GM21723 (cell line): ENCODE data around the gene TAS2R16.

Experiments used
- ATAC-seq: cut with Tn5 transposase; IDR thresholded peaks from one replicate; pipeline ENCODE4 v1.9.1; 2021; ENCODE audit warnings: mild to moderate bottlenecking, moderate library complexity; ENCODE audit not compliant: unreplicated experiment

The TAS2R16 gene

GRCh38 chr7:122995600-122995999 is at the start of gene TAS2R16:
TAS2R16 (minus strand) TSS chr7:122995700; CDS start chr7:122995634, 66 bp downstream.
- ATAC-seq: no peak

- no peak for ATAC-seq
Observed at GRCh38 chr7:123043642-123044041, 48.1 kb upstream of the TAS2R16 start.

GRCh38 chr7:123041101-123041500 is 45.6 kb upstream of the TAS2R16 start:
- ATAC-seq: no peak

GRCh38 chr7:123039269-123039668 is 43.8 kb upstream of the TAS2R16 start:
- no peak for ATAC-seq

GRCh38 chr7:123034106-123034505 is 38.6 kb upstream of the TAS2R16 start:
- ATAC-seq: no peak

GRCh38 chr7:123030631-123031030 is 35.1 kb upstream of the TAS2R16 start:
- no peak for ATAC-seq

- ATAC-seq: no peak
Observed at GRCh38 chr7:123028339-123028738, 32.8 kb upstream of the TAS2R16 start.

- ATAC-seq: no peak
Observed at GRCh38 chr7:123026251-123026650, 30.8 kb upstream of the TAS2R16 start.

- ATAC-seq: no peak
Observed at GRCh38 chr7:123024989-123025758, 29.7 kb upstream of the TAS2R16 start.

GRCh38 chr7:123023126-123023525 is 27.6 kb upstream of the TAS2R16 start:
- no peak for ATAC-seq

- ATAC-seq: no peak
Observed at GRCh38 chr7:123022576-123022975, 27.1 kb upstream of the TAS2R16 start.

GRCh38 chr7:123012435-123012834 is 16.9 kb upstream of the TAS2R16 start:
- ATAC-seq: no peak

- ATAC-seq: no peak
Observed at GRCh38 chr7:123011766-123012369, 16.4 kb upstream of the TAS2R16 start.

- ATAC-seq: no peak
Observed at GRCh38 chr7:123004931-123005330, 9.4 kb upstream of the TAS2R16 start.

GRCh38 chr7:123003539-123004126 is 8.1 kb upstream of the TAS2R16 start:
- ATAC-seq: no peak

GRCh38 chr7:122989577-122989976 is 5.9 kb downstream of the TAS2R16 start:
- ATAC-seq: no peak

GRCh38 chr7:122989041-122989440 is 6.5 kb downstream of the TAS2R16 start:
- ATAC-seq: no peak

GRCh38 chr7:122988333-122988732 is 7.2 kb downstream of the TAS2R16 start:
- ATAC-seq: no peak

GRCh38 chr7:122987463-122987862 is 8.0 kb downstream of the TAS2R16 start:
- ATAC-seq: no peak

GRCh38 chr7:122984021-122984420 is 11.5 kb downstream of the TAS2R16 start:
- ATAC-seq: no peak

GRCh38 chr7:122983261-122983660 is 12.2 kb downstream of the TAS2R16 start:
- ATAC-seq: no peak

GRCh38 chr7:122975341-122975740 is 20.2 kb downstream of the TAS2R16 start:
- no peak for ATAC-seq
